ENCODE measurements around the gene BAG1. TPM values are rescaled to one million over a fixed set of nuclear protein-coding genes. Genes with fewer than 3 reads are reported as not detected.

The BAG1 gene
- total RNA-seq = 32.0 and 44.4 TPM in 2 replicates

- DNase-seq (ENCODE audit: low read depth in 2 of 2) = peak; percentile 99 to 100
Observed at GRCh38 chr9:33264473-33265177, at the start of gene BAG1, which contains the start of gene CHMP5. Gene BAG1 (minus strand): TSS chr9:33264708. Gene CHMP5 (plus strand): TSS chr9:33265049. CDS start chr9:33265079, 30 bp downstream.

- peak in 1 of 2 donors; percentile 43 for DNase-seq (ENCODE audit: low read depth in 2 of 2)
Observed at GRCh38 chr9:33311953-33312352, 47.4 kb upstream of the BAG1 start.

- DNase-seq (ENCODE audit: low read depth in 2 of 2) = no peak
Observed at GRCh38 chr9:33310748-33311147, 46.2 kb upstream of the BAG1 start.

GRCh38 chr9:33309903-33310302 is 45.4 kb upstream of the BAG1 start:
- no peak for DNase-seq (ENCODE audit: low read depth in 2 of 2)

GRCh38 chr9:33307067-33307466 is 42.6 kb upstream of the BAG1 start:
- DNase-seq (ENCODE audit: low read depth in 2 of 2) = no peak

- peak in 1 of 2 donors; percentile 10 for DNase-seq (ENCODE audit: low read depth in 2 of 2)
Observed at GRCh38 chr9:33306037-33306436, 41.5 kb upstream of the BAG1 start.

- no peak for DNase-seq (ENCODE audit: low read depth in 2 of 2)
Observed at GRCh38 chr9:33304362-33304761, 39.9 kb upstream of the BAG1 start.

- no peak for DNase-seq (ENCODE audit: low read depth in 2 of 2)
Observed at GRCh38 chr9:33300546-33300945, 36.0 kb upstream of the BAG1 start.

GRCh38 chr9:33297432-33297831 is 32.9 kb upstream of the BAG1 start:
- peak in 1 of 2 donors; percentile 45 for DNase-seq (ENCODE audit: low read depth in 2 of 2)

- no peak for DNase-seq (ENCODE audit: low read depth in 2 of 2)
Observed at GRCh38 chr9:33295571-33295970, 31.1 kb upstream of the BAG1 start.

- DNase-seq (ENCODE audit: low read depth in 2 of 2) = no peak
Observed at GRCh38 chr9:33294670-33295432, 30.3 kb upstream of the BAG1 start.

GRCh38 chr9:33293782-33294181 is 29.3 kb upstream of the BAG1 start:
- no peak for DNase-seq (ENCODE audit: low read depth in 2 of 2)

- no peak for DNase-seq (ENCODE audit: low read depth in 2 of 2)
Observed at GRCh38 chr9:33291901-33292300, 27.4 kb upstream of the BAG1 start.

GRCh38 chr9:33291031-33291397 is 26.5 kb upstream of the BAG1 start:
- DNase-seq (ENCODE audit: low read depth in 2 of 2) = peak in 1 of 2 donors; percentile 92

- peak; percentile 99 to 100 for DNase-seq (ENCODE audit: low read depth in 2 of 2)
Observed at GRCh38 chr9:33290247-33291030, 25.9 kb upstream of the BAG1 start, which contains the start of gene NFX1. Gene NFX1 (plus strand): TSS chr9:33290516. CDS start chr9:33290573, 57 bp downstream.

GRCh38 chr9:33289936-33290246 is 25.4 kb upstream of the BAG1 start:
- no peak for DNase-seq (ENCODE audit: low read depth in 2 of 2)

- DNase-seq (ENCODE audit: low read depth in 2 of 2) = peak; percentile 19 to 37
Observed at GRCh38 chr9:33289496-33289895, 25.0 kb upstream of the BAG1 start.

- no peak for DNase-seq (ENCODE audit: low read depth in 2 of 2)
Observed at GRCh38 chr9:33288828-33289483, 24.4 kb upstream of the BAG1 start.

- no peak for DNase-seq (ENCODE audit: low read depth in 2 of 2)
Observed at GRCh38 chr9:33288235-33288634, 23.7 kb upstream of the BAG1 start.

GRCh38 chr9:33287087-33287490 is 22.6 kb upstream of the BAG1 start:
- peak; percentile 76 to 83 for DNase-seq (ENCODE audit: low read depth in 2 of 2)

GRCh38 chr9:33285502-33285901 is 21.0 kb upstream of the BAG1 start:
- DNase-seq (ENCODE audit: low read depth in 2 of 2) = no peak

- no peak for DNase-seq (ENCODE audit: low read depth in 2 of 2)
Observed at GRCh38 chr9:33277484-33277883, 13.0 kb upstream of the BAG1 start.
